Sigmoid colon (tissue), 3 donors: ENCODE measurements around the gene CCDC69.

Experiments used
- POLR2A ChIP-seq, 2 donors: fragments of 450-650 bp; IDR thresholded peaks; one replicate each; pipeline ENCODE4 v1.6.1; 2016; ENCODE audit warnings: antibody characterized with exemption in 2 of 2, mild to moderate bottlenecking in 2 of 2, moderate library complexity in 2 of 2
- TF ChIP-seq, protein P1 (sequence below), 4 experiments: fragments of 450-650 bp in 3 of 4; fragments of 200-600 bp in 1 of 4; IDR thresholded peaks; one replicate each; pipeline ENCODE4 v1.5.1; 2016 to 2019; ENCODE audit warnings: antibody characterized with exemption in 4 of 4, mild to moderate bottlenecking in 3 of 4, moderate library complexity in 2 of 4

DNA sequence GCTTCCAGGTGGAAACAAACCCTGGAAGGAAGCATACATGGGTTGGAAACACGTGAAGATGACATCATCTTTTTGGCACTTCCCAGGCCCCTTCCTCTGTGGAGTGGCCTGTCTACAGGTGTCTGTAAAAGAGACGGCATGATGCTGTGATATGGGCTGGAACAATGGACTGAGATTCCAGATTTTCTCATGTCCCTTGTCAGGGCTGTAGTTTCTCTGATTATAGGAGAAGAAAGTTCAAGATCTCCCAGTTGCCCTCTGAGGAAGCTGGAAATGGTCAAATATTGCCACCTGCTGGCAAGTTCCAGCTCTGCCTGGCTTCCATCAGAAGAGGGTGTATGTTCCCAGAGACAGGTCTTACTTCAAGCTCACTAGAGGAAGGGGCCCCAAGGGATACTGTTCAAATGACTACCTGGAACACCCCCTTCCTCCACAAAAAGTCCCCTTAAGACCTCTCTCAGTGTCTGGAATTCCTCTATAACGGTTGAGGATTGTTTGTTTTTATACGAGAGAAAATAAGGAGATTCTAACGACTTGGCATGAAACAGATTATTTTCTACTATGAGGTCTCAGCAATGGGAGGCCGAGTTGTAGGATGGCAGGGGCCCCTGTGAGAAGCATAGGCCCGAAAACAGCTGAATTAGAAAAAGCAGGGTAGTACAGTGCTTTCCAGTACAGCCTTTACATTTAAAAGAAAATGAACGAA is 59.1 kb downstream of the CCDC69 start:
- TF ChIP-seq, protein P1, sequence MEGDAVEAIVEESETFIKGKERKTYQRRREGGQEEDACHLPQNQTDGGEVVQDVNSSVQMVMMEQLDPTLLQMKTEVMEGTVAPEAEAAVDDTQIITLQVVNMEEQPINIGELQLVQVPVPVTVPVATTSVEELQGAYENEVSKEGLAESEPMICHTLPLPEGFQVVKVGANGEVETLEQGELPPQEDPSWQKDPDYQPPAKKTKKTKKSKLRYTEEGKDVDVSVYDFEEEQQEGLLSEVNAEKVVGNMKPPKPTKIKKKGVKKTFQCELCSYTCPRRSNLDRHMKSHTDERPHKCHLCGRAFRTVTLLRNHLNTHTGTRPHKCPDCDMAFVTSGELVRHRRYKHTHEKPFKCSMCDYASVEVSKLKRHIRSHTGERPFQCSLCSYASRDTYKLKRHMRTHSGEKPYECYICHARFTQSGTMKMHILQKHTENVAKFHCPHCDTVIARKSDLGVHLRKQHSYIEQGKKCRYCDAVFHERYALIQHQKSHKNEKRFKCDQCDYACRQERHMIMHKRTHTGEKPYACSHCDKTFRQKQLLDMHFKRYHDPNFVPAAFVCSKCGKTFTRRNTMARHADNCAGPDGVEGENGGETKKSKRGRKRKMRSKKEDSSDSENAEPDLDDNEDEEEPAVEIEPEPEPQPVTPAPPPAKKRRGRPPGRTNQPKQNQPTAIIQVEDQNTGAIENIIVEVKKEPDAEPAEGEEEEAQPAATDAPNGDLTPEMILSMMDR (IDR thresholded peaks at IDR 0.05) = peak; percentile 82 to 87 (median 86)
- no peak for TF ChIP-seq POLR2A (IDR thresholded peaks at IDR 0.05)
